ENCODE data around the gene SAT2. TPM values are rescaled to one million over a fixed set of nuclear protein-coding genes. Genes with fewer than 3 reads are reported as not detected.
A peak's percentile ranks its signal among the peaks of the same experiment; 100 is the strongest.

Gene SAT2
- total and polyA plus RNA-seq, 8 donors, result 11.6 to 235 (median 129) TPM

DNA sequence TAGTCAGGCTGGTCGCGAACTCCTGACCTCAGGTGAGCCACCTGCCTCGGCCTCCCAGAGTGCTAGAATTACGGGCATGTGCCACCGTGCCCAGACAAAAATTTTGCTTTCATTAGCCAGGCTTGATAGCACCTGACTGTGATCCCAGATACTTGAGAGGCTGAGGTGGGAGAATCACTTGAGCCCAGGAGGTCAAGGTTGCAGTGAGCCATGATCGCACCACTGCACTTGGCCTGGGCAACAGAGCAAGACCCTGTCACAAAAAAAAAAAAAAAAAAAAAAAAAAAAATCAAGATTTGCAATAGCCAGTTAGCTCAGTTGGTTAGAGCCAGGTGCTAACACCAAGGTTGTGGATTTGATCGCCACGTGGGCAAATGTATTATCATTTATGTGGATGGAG is 6.8 kb downstream of the SAT2 start:
- WGBS, 5 donors, result 93 to 95% (median 94%) methylated on average over 8 of the region's 8 CpGs
- intact Hi-C loops (cut with DNase I; ENCODE audit: low total_unique reads), result no loop called here

DNA sequence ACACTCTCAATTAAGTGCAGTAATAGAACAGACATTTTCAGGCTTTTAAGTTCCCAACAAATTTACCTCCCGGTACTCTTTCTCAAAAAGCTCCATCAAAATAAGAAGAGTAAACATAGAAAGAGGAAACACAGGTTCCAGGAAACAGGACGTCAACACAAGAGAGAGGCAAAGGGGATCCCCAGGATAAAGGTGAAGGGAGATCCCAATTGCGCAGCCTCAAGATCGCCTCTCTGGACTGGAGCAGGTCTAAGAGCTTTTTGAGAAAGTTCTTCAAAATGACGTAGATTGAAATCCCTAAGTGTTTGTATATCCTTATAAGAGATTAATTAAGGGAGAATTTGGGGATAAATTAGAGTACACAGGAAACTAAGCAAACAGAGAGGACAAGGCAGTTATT is 9.0 kb downstream of the SAT2 start:
- no peaks in the 10 kb centered on the region for H3K36me3 ChIP-seq
- WGBS, 5 donors, result 57 to 69% (median 63%) methylated on average over 5 of the region's 5 CpGs

More for the DNA sequence above, 6.8 kb downstream of the SAT2 start:
- H3K27me3 ChIP-seq, result no peaks in the 10 kb centered on the region
- TF ChIP-seq, protein P1, sequence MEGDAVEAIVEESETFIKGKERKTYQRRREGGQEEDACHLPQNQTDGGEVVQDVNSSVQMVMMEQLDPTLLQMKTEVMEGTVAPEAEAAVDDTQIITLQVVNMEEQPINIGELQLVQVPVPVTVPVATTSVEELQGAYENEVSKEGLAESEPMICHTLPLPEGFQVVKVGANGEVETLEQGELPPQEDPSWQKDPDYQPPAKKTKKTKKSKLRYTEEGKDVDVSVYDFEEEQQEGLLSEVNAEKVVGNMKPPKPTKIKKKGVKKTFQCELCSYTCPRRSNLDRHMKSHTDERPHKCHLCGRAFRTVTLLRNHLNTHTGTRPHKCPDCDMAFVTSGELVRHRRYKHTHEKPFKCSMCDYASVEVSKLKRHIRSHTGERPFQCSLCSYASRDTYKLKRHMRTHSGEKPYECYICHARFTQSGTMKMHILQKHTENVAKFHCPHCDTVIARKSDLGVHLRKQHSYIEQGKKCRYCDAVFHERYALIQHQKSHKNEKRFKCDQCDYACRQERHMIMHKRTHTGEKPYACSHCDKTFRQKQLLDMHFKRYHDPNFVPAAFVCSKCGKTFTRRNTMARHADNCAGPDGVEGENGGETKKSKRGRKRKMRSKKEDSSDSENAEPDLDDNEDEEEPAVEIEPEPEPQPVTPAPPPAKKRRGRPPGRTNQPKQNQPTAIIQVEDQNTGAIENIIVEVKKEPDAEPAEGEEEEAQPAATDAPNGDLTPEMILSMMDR (IDR thresholded peaks at IDR 0.05), result no peak
- TF ChIP-seq POLR2A (IDR thresholded peaks at IDR 0.05), result no peak
- TF ChIP-seq POLR2AphosphoS5 (IDR thresholded peaks at IDR 0.05), result no peak
- TF ChIP-seq EP300 (IDR thresholded peaks at IDR 0.05), result no peak
- no peak for DNase-seq
- H3K9me3 ChIP-seq, result no peaks in the 10 kb centered on the region
- H3K4me3 ChIP-seq, result no peak overlapping the region
- peaks cover 0 to 3% (median 3%) of the 10 kb centered on the region in 4 donors for H3K36me3 ChIP-seq
- H3K27ac ChIP-seq, result no peak overlapping the region
- H3K4me1 ChIP-seq, result peaks cover 0 to under 1% (median 0%) of the 10 kb centered on the region in 4 donors

DNA sequence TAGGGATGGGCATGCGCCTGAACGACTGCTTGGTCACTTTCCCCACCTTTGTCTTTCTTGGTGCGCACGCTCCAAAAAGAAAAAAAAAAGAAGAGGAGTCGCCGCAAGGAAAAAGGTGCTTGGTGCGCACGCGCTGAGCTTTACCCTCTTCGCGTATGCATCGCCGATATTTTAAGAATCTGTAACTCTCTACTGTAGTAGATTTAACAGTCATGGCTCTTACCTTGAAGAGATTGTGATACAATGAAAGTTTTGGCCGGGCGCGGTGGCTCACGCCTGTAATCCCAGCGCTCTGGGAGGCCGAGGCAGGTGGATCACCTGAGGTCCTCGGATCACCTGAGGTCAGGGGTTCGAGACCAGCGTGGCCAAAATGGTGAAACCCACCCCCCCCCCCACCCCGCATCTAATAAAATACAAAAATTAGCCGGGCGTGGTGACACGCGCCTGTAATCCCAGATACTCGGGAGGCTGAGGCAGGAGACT is 12.3 kb downstream of the SAT2 start:
- TF ChIP-seq POLR2A (IDR thresholded peaks at IDR 0.05) (no peak), POLR2AphosphoS5 (IDR thresholded peaks at IDR 0.05) (peak in 2 of 3 donors; percentile 26 to 58)
- TF ChIP-seq, protein P1 (IDR thresholded peaks at IDR 0.05), result no peak
- intact Hi-C loops (cut with DNase I; ENCODE audit: low total_unique reads), result no loop called here

More for the DNA sequence above, 9.0 kb downstream of the SAT2 start:
- TF ChIP-seq, protein P1 (IDR thresholded peaks at IDR 0.05), result no peak
- TF ChIP-seq POLR2A (IDR thresholded peaks at IDR 0.05) (no peak), EP300 (IDR thresholded peaks at IDR 0.05) (no peak), POLR2AphosphoS5 (IDR thresholded peaks at IDR 0.05) (no peak)
- intact Hi-C loops (cut with DNase I; ENCODE audit: low total_unique reads), result no loop called here
- Histone ChIP-seq H3K27me3 (no peaks in the 10 kb centered on the region), H3K27ac (no peak overlapping the region), H3K4me3 (no peak overlapping the region), H3K9me3 (no peaks in the 10 kb centered on the region), H3K4me1 (peaks cover 1 to 13% (median 8%) of the 10 kb centered on the region in 4 donors)
- no peak for DNase-seq

DNA sequence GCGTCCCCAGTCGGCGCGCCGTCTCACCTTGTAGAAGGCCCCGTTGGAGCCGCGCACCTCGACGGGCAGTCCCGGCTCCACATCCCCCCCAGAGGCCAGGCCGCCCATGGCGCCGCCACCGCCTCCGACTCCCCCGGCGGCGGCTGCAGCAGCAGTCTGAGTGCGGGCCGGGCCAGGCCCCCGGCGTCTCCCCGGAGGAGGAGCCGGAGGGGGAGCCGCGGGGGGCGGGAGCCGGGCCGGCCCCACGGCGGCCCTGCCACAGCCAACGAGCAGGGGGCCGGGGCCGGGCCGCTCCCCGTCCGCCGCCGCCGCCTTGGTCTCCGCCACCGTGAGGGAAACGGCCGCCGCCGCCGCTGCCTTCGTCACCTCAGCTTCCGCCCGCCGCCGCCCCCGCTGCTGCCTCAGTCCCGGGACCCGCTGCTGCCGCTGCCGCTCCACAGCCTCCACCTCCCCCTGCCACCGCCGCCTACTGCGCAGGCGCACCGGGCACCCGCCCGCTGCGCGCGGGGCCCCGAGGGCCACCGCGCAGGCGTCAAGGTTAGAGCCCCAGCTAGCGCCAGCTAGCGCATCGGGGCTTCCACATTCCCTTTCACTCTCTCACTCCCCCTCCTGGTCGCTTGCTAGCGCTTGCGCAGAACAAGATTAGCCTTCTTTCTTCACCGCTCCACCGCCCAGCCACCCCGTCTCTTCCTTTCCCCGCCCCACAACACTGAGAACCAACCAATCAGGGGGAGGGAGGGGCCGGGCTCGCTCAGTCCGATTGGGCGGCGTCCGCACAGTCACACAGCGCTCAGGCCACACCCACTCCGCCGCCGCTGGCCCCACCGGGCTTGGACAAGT is 13.0 kb downstream of the SAT2 start, which contains the start of gene FXR2:
Gene FXR2 (minus strand): TSS at position 473 of the 840 bp plus-strand sequence. CDS start 365 bp downstream, at position 108.
- intact Hi-C loops (cut with DNase I; ENCODE audit: low total_unique reads), result no loop called here
- WGBS, 5 donors, result 0 to 1% (median 0%) methylated on average over 39 to 93 of the region's 93 CpGs
- no peaks in the 10 kb centered on the region for H3K27me3 ChIP-seq

More for the DNA sequence above, 12.3 kb downstream of the SAT2 start:
- Histone ChIP-seq H3K9me3 (no peaks in the 10 kb centered on the region), H3K4me1 (peaks cover 24 to 46% (median 36%) of the 10 kb centered on the region in 4 donors), H3K4me3 (peak overlapping the region; percentile 43 to 92 (median 88)), H3K36me3 (peaks cover 4 to 14% (median 9%) of the 10 kb centered on the region in 4 donors), H3K27ac (peak overlapping the region; percentile 82 to 99 (median 93)), H3K27me3 (no peaks in the 10 kb centered on the region)
- no peak for DNase-seq
- WGBS, 5 donors, result 4 to 10% (median 6%) methylated on average over 27 to 28 of the region's 28 CpGs

More for the DNA sequence above, 13.0 kb downstream of the SAT2 start, which contains the start of gene FXR2:
- Histone ChIP-seq H3K27ac (peak within 1 kb of the TSS; percentile 88 to 99 (median 97)), H3K4me3 (peak within 1 kb of the TSS; percentile 86 to 92 (median 90)), H3K36me3 (peaks cover 4 to 14% (median 9%) of the 10 kb centered on the region in 4 donors), H3K9me3 (no peaks in the 10 kb centered on the region), H3K4me1 (peaks cover 24 to 50% (median 38%) of the 10 kb centered on the region in 4 donors)
- peak; percentile 100 for DNase-seq
- TF ChIP-seq EP300 (IDR thresholded peaks at IDR 0.05) (no peak), POLR2AphosphoS5 (IDR thresholded peaks at IDR 0.05) (peak; percentile 40 to 88 (median 82)), POLR2A (IDR thresholded peaks at IDR 0.05) (no peak)
- TF ChIP-seq, protein P1 (IDR thresholded peaks at IDR 0.05), result peak in 5 of 7 experiments; percentile 47 to 78 (median 57)
